DMS79 treated with DMSO at 0.1 percent for 48 hours (cell line): ENCODE results near the gene ANKRD36B.
"Not testable (repeated sequence)": the region's sequence is repeated elsewhere in the genome, so short reads cannot be mapped to it uniquely, and the experiment has no call there.

ENCODE experiments used
- DNase-seq: peaks from one replicate; lab custom pipeline; 2025; lab: John Stamatoyannopoulos, UW

Gene ANKRD36B

DNA sequence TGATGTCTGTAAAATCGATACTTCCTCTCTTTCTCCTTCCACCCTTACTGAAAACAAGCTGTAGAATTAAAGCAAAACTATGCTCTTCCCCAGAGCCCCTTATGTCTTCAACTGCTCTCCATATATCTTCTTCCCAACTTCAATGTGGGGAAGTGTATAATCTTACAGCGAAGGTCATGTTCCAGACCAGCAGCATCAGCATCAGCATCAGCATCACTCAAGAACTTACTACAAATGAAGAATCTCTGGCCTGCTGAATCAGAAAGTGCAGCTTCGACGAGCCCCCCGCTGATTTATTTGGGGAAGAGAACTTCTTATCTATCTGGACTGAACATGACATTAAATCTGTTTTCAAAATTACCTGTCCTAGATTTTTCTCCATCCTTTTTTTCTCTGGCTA, 40.6 kb downstream of the ANKRD36B start:
- not testable (repeated sequence) for DNase-seq

DNA sequence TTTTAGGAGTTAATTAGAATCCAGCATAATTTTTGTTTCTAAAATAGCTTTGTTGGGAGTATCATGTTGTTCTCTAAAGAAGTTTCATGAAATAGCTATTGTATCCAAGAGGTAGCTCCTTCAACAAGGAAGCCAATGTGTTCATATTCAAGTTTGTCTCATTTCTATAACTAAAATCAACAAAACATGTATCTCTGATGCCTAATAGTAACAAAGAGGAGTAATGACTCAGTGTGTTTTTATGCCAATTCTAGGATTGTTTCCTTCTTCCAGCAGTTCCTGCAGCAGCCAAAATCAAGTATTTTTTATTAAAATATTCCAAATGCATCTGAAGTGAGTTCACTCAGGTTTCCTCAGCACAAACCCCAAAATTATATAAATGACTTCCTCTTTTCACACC, 41.1 kb downstream of the ANKRD36B start:
- DNase-seq, result not testable (repeated sequence)

DNA sequence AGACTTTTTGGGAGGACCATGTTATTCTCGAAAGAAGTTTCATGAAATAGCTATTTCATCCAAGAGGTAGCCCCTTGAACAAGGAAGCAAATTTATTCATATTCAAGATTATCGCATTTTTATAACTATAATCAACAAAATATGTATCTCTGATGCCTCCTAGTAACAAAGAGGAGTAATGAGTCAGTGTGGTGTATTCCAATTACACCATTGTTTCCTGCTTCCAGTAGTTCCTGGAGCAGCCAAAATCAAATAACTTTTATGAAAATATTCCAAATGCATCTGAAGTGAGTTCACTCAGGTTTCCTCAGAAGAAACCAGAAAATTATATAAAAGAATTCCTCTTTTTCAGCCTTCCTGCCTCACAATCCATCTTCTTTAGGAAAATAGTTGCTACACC, 43.0 kb downstream of the ANKRD36B start:
- DNase-seq, result no peak

DNA sequence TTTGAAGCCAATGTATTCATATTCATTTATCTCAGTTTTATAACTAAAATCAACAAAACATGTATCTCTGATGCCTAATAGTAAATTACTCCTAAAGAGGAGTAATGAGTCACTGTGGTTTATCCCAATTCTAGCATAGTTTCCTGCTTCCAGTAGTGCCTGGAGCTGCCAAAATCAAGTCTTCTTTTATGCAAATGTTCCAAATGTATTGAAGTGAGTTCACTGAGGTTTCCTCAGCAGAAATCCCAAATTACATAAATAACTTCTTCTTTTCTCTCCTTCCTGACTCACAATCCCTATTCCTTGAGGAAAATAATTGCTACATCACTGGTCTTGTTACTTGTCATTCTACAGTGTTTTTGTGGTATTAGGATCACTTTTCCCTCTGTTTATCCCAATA, 44.8 kb downstream of the ANKRD36B start:
- not testable (repeated sequence) for DNase-seq

DNA sequence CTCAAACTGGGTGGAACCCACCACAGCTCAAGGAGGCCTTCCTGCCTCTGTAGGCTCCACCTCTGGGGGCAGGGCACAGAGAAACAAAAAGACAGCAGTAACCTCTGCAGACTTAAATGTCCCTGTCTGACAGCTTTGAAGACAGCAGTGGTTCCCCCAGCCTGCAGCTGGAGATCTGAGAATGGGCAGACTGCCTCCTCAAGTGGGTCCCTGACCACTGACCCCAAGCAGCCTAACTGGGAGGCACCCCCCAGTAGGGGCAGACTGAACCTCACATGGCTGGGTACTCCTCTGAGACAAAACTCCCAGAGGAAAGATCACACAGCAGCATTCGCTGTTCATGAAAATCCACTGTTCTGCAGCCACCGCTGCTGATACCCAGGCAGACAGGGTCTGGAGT, 63.8 kb downstream of the ANKRD36B start:
- not testable (repeated sequence) for DNase-seq

DNA sequence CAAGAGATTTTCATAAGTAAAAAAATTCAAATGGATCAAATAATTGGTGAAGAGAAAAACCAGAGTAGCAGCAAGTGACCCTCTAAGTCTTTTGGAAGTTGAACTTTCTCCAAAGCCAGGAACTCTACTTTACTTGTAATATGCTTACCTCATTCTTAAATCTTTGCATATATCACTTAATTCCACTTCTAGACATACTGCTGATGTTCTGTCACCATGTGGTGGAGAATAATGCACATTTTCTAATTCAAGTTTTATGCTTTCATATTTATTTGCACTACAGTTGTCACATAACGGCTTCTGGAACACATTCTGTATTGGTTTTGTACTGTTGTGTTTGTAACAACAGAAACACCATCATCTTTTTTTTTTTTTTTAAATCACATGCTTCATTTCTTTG, 65.9 kb downstream of the ANKRD36B start:
- DNase-seq, result not testable (repeated sequence)

DNA sequence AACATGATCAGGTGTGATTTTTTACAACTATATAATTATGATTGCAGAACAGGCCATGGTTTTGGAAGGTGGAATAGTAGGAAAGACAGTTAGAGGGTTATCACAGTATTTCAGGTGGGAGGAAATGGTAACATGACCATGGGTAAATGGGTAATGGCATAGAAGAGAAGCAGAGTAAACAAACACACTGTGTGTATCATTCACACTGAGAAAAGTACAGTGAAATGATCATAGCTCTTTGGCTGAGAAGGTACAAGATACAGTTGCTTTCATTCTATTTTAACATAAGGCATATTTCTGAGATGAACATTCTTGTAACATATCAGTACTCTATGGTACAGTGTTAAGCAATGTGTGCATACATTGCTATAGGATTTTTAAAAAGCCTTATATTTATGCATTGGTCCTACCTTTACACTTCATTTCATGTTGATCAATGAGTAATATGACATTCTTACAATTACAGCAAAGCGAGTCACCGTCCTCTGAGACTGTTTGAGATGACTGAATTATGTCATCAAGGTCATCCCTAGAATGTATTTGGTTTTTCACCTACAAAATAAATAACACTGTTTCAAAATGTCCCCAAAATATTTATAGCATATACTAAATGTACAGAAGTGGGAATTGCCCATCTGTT, 66.6 kb downstream of the ANKRD36B start:
- DNase-seq, result not testable (repeated sequence)

DNA sequence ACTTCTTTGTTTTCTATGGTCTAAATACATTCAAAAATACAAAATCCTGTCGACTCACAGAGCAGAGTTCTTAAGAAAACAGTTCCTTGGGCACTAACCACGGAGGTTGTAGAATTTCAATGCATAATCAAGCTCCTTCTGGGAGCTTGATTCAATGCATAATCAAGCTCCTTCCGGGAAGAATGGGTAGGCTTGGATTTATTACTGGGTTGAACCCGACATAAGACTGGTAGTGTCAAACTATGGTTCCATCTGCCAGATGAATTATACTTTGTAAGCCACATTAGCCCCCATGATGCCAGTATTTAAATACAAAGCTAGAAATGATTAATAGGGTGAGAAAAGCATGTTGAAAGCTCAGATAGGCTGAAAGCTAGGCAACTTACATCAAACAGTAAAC, 94.0 kb downstream of the ANKRD36B start:
- not testable (repeated sequence) for DNase-seq

DNA sequence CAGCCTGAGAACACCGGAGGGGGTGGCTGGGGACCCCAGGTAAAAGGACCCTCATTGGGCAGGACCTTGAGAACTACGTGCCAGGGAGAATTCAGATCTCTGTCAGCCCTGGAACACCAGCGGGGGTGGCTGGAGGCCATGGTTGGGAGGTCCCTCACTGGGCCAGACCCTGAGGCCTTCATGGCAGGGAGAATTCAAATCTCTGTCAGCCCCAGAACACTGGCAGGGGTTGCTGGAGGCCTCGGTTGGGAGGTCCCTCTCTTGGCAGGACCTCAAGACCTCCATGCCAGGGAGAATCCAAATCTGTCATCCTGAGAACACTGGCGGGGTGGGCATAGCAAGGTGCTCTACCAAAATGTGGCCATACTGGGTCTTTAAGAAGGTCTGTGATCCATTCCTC, 99.5 kb downstream of the ANKRD36B start:
- not testable (repeated sequence) for DNase-seq
